HL-60/S4 treated with phorbol 12-myristate 13-acetate at 8.2 ng/mL for 4 days and 3 days (cell line): ENCODE data around the gene TMEM106C.

ENCODE experiments used
- in situ Hi-C: fragments of 300-500 bp; cut with MboI; formaldehyde crosslinking; loops from 2 replicates; pipeline ENCODE4 v1.15.0; 2022; ENCODE audit warnings: low sequenced_read_pairs

The TMEM106C gene

GRCh38 chr12:47979166-47979565 is 15.8 kb downstream of the TMEM106C start:
- in situ Hi-C loops: no loop called here

GRCh38 chr12:47979686-47980085 is 16.3 kb downstream of the TMEM106C start:
- in situ Hi-C loops: no loop called here

- in situ Hi-C loops: no loop called here
These were observed 16.8 kb downstream of the TMEM106C start for GRCh38 chr12:47980197-47980596.

DNA sequence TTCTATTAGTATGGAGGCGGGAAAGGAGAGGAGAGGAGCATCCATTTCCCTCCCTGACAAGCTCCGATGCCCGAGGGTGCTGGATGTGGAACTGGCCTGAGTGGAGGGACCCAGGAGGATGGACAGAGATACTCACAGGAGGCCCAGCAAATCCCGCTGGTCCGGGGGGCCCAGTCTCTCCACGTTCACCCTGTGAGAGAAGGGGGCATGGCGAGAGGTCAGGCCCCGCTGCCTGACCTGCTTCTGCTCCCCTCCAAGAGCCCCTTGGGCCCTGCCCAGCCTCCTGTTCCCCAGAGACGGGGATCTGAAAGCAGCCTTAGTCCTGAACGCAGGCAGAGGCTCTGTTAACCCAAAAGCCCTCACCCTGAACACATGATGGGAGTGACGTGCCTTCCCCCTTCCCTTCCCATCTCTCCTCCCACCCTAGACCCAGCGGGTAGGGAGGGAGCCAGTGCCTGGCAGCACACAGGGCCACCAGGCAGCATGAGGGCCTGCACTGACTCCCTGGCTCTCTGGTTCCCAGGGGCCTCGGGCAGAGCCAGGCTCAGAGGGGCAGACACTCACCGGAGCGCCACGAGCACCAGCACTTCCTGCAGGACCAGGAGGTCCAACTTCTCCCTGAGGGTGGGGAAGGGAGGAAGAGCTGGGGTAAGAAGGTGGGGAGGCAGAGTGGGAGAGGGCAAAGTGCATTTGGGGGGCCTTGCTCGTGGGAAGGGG is 17.5 kb downstream of the TMEM106C start:
- in situ Hi-C loops: no loop called here

- in situ Hi-C loops: no loop called here
These were observed 18.3 kb downstream of the TMEM106C start for GRCh38 chr12:47981496-47982260.

DNA sequence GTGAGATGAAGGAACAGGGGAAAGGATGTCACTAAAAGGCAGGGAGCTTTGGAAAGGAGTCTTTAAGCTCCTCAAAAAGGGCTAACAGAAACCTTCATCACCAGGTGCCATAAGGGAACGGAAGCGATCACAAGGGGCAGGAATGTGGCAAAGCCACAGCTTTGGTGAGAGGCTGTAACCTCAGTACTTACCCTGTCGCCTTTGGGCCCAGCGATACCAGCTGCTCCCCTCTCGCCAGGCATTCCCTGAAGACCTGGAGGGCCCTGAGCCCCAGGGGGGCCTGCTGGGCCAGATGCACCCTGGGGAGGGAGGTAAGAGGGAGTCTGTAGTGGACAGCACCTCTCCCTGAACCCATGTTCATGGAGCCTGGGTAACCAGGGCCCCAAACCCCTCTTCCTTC is 18.9 kb downstream of the TMEM106C start:
- in situ Hi-C loops: no loop called here

- in situ Hi-C loops: no loop called here
These were observed 19.4 kb downstream of the TMEM106C start for GRCh38 chr12:47982770-47983169.

DNA sequence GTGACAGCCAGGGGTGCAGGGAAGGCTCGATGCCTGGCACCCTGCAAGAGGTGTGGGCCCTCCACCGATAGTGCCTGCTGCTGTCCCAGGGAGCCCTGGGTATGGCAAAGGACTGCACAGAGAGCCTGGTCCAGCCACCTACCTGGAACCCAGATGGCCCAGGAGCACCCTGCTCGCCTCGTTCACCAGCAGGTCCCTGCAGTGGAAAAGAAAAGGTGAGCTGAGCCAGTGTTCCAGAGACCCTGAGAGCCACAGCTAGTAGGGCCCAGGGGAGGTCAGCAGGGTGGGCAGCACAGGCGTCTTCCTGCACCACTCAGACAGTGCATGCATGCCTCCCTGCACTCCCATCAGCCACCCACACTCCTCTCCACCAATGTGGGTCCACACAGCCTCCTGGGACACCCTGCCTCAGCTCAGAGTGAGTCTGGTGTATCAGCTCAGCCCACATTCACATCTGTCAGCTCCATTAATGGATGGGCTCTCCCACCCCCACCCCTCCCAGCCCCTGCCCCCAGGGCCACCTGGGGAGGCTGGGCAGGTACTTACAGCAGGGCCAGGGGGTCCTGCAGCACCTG is 20.2 kb downstream of the TMEM106C start:
- in situ Hi-C loops: no loop called here

DNA sequence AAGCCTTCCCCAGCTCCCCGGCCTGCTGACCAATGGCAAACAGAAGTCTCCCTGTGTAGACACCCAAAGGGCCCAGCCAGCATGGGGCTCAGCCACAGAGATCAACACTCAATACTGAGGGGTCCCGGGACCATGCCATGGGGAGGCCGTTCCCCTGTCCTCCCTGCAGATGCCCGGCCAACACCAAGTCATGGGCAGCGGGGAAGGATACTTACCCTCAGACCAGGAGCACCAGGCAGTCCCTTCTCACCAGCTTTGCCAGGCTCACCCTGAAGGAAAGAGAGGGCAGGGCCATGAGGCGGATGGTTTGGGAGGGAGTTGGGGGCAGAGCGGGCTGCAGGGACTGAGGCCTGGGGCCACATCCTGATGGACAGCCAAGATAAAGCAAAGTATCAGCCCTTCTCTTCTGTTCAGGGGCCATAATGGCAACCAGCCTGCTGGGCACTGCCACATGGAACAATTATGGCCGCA is 21.0 kb downstream of the TMEM106C start:
- in situ Hi-C loops: no loop called here

GRCh38 chr12:47985596-47986290 is 22.3 kb downstream of the TMEM106C start:
- in situ Hi-C loops: no loop called here

DNA sequence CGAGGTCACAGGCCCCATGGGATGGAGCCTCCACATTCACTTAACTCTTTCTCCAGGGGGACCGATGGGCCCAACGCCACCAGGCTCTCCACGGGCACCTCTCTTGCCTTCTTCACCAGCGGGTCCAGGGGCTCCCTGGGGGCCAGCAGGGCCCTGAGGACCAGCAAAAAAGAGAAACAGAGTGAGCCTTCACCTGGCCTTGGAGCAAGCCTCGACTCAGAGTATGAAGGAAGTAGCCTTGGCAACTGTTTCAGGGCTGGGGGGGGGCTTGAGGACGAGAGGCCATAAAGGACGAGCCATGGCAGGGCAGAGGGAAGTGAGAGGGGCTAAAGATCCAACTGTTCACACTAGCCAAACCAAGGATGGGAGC is 22.9 kb downstream of the TMEM106C start:
- in situ Hi-C loops: no loop called here

GRCh38 chr12:47986832-47987231 is 23.4 kb downstream of the TMEM106C start:
- in situ Hi-C loops: no loop called here

GRCh38 chr12:47987411-47988072 is 24.1 kb downstream of the TMEM106C start:
- in situ Hi-C loops: no loop called here

- in situ Hi-C loops: no loop called here
These were observed 25.0 kb downstream of the TMEM106C start for GRCh38 chr12:47988073-47989022.

- in situ Hi-C loops: no loop called here
These were observed 25.6 kb downstream of the TMEM106C start for GRCh38 chr12:47989023-47989417.

GRCh38 chr12:47989666-47990065 is 26.3 kb downstream of the TMEM106C start:
- in situ Hi-C loops: no loop called here

DNA sequence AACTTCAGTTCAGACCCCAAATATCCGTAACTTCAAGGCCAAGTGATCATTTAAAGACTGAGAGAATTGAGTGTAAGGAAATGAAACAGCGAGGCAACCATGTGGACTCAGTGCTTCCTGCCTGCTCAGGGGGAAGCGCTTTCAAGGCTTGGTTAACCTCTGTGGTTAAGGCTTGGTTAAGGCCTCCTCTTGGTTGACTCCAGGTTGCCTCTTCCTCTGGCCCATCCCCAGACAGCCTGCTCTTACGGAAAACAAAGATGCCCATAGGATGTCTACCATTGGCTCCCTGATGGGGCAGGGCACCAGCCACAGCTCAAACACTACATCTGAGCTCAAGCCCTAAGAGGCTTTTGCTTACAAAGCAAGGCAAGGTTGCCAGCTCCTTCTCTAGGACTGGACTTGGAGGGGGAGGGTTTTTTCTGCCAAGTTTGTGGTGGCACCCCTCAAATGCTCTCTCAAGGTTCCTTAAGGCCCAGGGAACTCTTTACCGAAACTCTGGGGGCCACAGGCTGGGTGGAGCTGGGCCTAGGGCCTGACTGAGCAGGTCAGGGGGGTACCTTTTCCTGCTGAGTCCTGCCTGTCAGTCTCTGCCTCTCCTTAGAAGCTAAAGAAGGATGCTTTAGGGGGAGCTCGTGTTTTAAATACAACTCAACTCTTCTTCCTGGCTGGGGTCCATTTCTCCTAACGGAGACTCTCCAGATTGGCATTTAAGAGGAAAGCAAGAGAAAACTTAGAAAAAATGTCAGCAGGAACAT is 27.1 kb downstream of the TMEM106C start:
- in situ Hi-C loops: no loop called here

- in situ Hi-C loops: no loop called here
These were observed 28.0 kb downstream of the TMEM106C start for GRCh38 chr12:47991106-47992061.
